HCT116 (cell line): ENCODE measurements around the gene RCE1. TPM values are rescaled to one million over a fixed set of nuclear protein-coding genes. Genes with fewer than 3 reads are reported as not detected.

Source experiments
- ATAC-seq: fragments of 200-7000 bp; cut with Tn5 transposase; 2 replicates; pipeline ENCODE4 v1.9.1; 2020; ENCODE audit warnings: mild to moderate bottlenecking, moderate library complexity
- BruUV-seq: library from RNA; stranded (reverse); fragments of 400-500 nt; replicated peaks from 2 replicates; lab custom pipeline; 2021; lab: Mats Ljungman, UMichigan
- CTCF ChIA-PET: fragments of 300-600 bp; sonication (Branson Sonifier 250); formaldehyde crosslinking; loops from one replicate; lab custom pipeline; 2021; ENCODE audit warnings: antibody characterized with exemption; lab: Charles Lee
- POLR2A ChIA-PET: fragments of 300-600, 350-600 bp; sonication (Branson Sonifier 250); formaldehyde crosslinking; loops from one replicate; lab custom pipeline; 2021; ENCODE audit warnings: antibody characterized with exemption; lab: Charles Lee
- RAD21 ChIA-PET, 2 experiments: fragments of 300-600 bp; sonication (Branson Sonifier 250); formaldehyde crosslinking; loops; one replicate each; lab custom pipeline; 2023; ENCODE audit warnings: low total read pairs in 2 of 2; ENCODE audit not compliant: uncharacterized antibody in 2 of 2, unreplicated experiment in 2 of 2, low non-redundant PET in 1 of 2; lab: Charles Lee
- DNase-seq: peaks from one replicate; pipeline ENCODE4 v3.0.0-alpha.2; 2010; ENCODE audit warnings: low read depth, low spot score
- H2AFZ ChIP-seq: fragments of 200-600 bp; shearing (Covaris generic), sonication (generic); 2 replicates; pipeline ENCODE4 v1.6.1; 2017; ENCODE audit warnings: low read depth, mixed run types, mixed read lengths, antibody characterized with exemption, low read length; ENCODE audit not compliant: poor library complexity, severe bottlenecking
- H3K27ac ChIP-seq: 2 replicates; pipeline ENCODE4 v1.5.1; 2012; ENCODE audit warnings: low read depth, low read length
- H3K27me3 ChIP-seq: fragments of 200-600 bp; sonication (generic); 2 replicates; pipeline ENCODE4 v1.6.1; 2016; ENCODE audit warnings: mixed run types, low read length, mixed read lengths; ENCODE audit not compliant: insufficient read depth
- H3K36me3 ChIP-seq, 2 experiments: fragments of 200-500 bp in 1 of 2; fragments of 200-600 bp in 1 of 2; sonication (Bioruptor generic) in 1 of 2; sonication (generic) in 1 of 2; 2 replicates each; pipeline versions ENCODE4 v1.5.1 to v1.6.1; 2014 to 2016; ENCODE audit warnings: low read length in 2 of 2, inconsistent platforms in 1 of 2, mixed read lengths in 1 of 2, mixed run types in 1 of 2; ENCODE audit not compliant: insufficient read depth in 2 of 2, control insufficient read depth in 1 of 2
- H3K4me1 ChIP-seq, 2 experiments: fragments of 200-600 bp in 1 of 2; sonication (generic) in 1 of 2; 2 replicates each; pipeline versions ENCODE4 v1.5.1 to v1.6.1; 2012 to 2017; ENCODE audit warnings: low read length in 2 of 2, inconsistent platforms in 1 of 2, mild to moderate bottlenecking in 1 of 2, mixed read lengths in 1 of 2, mixed run types in 1 of 2, moderate library complexity in 1 of 2; ENCODE audit not compliant: insufficient read depth in 2 of 2, control insufficient read depth in 1 of 2
- H3K4me2 ChIP-seq: fragments of 200-600 bp; sonication (generic); 2 replicates; pipeline ENCODE4 v1.6.1; 2017; ENCODE audit warnings: mixed run types, low read length, mixed read lengths
- H3K4me3 ChIP-seq, 2 experiments: fragments of 200-600 bp in 1 of 2; sonication (generic) in 1 of 2; replicated peaks in 1 of 2; 2 replicates each; pipeline ENCODE4 v1.5.1; 2011 to 2016; ENCODE audit warnings: low read length in 2 of 2, control low read depth in 1 of 2, low read depth in 1 of 2, mild to moderate bottlenecking in 1 of 2, mixed read lengths in 1 of 2, mixed run types in 1 of 2
- H3K79me2 ChIP-seq: fragments of 200-600 bp; sonication (generic); 2 replicates; pipeline ENCODE4 v1.6.1; 2017; ENCODE audit warnings: mild to moderate bottlenecking, mixed run types, low read length, moderate library complexity, mixed read lengths; ENCODE audit not compliant: insufficient read depth
- H3K9ac ChIP-seq: fragments of 200-600 bp; sonication (generic); 2 replicates; pipeline ENCODE4 v1.6.1; 2016; ENCODE audit warnings: low read length, mixed read lengths
- H3K9me2 ChIP-seq: fragments of 200-600 bp; sonication (generic), shearing (Covaris generic); 2 replicates; pipeline ENCODE4 v1.6.1; 2017; ENCODE audit warnings: mixed run types, mild to moderate bottlenecking, moderate library complexity; ENCODE audit not compliant: insufficient read depth
- H3K9me3 ChIP-seq, 2 experiments: fragments of 200-500 bp in 1 of 2; fragments of 200-600 bp in 1 of 2; sonication (Bioruptor generic) in 1 of 2; sonication (generic) in 1 of 2; 2 replicates each; pipeline ENCODE4 v1.6.1; 2014 to 2017; ENCODE audit warnings: low read length in 2 of 2, mixed read lengths in 2 of 2, inconsistent platforms in 1 of 2, low read depth in 1 of 2, mild to moderate bottlenecking in 1 of 2, mixed run types in 1 of 2, moderate library complexity in 1 of 2; ENCODE audit not compliant: control insufficient read depth in 1 of 2, insufficient read depth in 1 of 2
- H4K20me1 ChIP-seq: fragments of 200-600 bp; sonication (generic), shearing (Covaris generic); 2 replicates; pipeline ENCODE4 v1.6.1; 2017; ENCODE audit warnings: mixed run types, mild to moderate bottlenecking, moderate library complexity; ENCODE audit not compliant: insufficient read depth
- ATF3 ChIP-seq: IDR thresholded peaks from 2 replicates; pipeline ENCODE4 v1.6.1; 2012
- CBX3 ChIP-seq: IDR thresholded peaks from 2 replicates; pipeline ENCODE4 v1.6.1; 2012; ENCODE audit warnings: low read depth
- CTCF ChIP-seq, 3 experiments: fragments of 200-600 bp in 1 of 3; sonication (generic) in 1 of 3; IDR thresholded peaks in 2 of 3; conservative IDR thresholded peaks in 1 of 3; 2 replicates each; pipeline ENCODE4 v1.5.1; 2012 to 2017; ENCODE audit warnings: low read depth in 2 of 3, low read length in 2 of 3, antibody characterized with exemption in 1 of 3, borderline replicate concordance in 1 of 3, control low read depth in 1 of 3, mild to moderate bottlenecking in 1 of 3, mixed read lengths in 1 of 3, mixed run types in 1 of 3, moderate library complexity in 1 of 3; ENCODE audit not compliant: insufficient read depth in 1 of 3
- EGR1 ChIP-seq: IDR thresholded peaks from 2 replicates; pipeline ENCODE4 v1.6.1; 2012; ENCODE audit warnings: low read depth
- EZH2 ChIP-seq: fragments of 200-600 bp; sonication (generic); IDR thresholded peaks from 2 replicates; pipeline ENCODE4 v1.6.1; 2017; ENCODE audit warnings: antibody characterized with exemption, mixed run types
- FOSL1 ChIP-seq: IDR thresholded peaks from 2 replicates; pipeline ENCODE4 v1.6.1; 2012; ENCODE audit warnings: low read depth
- JUND ChIP-seq: IDR thresholded peaks from 2 replicates; pipeline ENCODE4 v1.6.1; 2012
- MAX ChIP-seq: IDR thresholded peaks from 2 replicates; pipeline ENCODE4 v1.6.1; 2012
- POLR2A ChIP-seq: IDR thresholded peaks from 2 replicates; pipeline ENCODE4 v1.7.0; 2011; ENCODE audit warnings: borderline replicate concordance; ENCODE audit not compliant: insufficient read depth, insufficient read length; ENCODE audit errors: extremely low read depth
- RAD21 ChIP-seq: IDR thresholded peaks from 2 replicates; pipeline ENCODE4 v1.6.1; 2012; ENCODE audit warnings: low read depth, mild to moderate bottlenecking
- SIN3A ChIP-seq: IDR thresholded peaks from 2 replicates; pipeline ENCODE4 v1.6.1; 2012; ENCODE audit warnings: low read depth
- SP1 ChIP-seq: IDR thresholded peaks from 2 replicates; pipeline ENCODE4 v1.6.1; 2012; ENCODE audit warnings: low read depth
- YY1 ChIP-seq: IDR thresholded peaks from 2 replicates; pipeline ENCODE4 v1.6.1; 2011; ENCODE audit warnings: low read length, low read depth, moderate library complexity, mild to moderate bottlenecking; ENCODE audit not compliant: insufficient replicate concordance; ENCODE audit errors: extremely low read depth
- ZBTB33 ChIP-seq: IDR thresholded peaks from 2 replicates; pipeline ENCODE4 v1.6.1; 2011; ENCODE audit warnings: mild to moderate bottlenecking, low read length, moderate library complexity; ENCODE audit not compliant: insufficient replicate concordance; ENCODE audit errors: extremely low read depth
- ZNF274 ChIP-seq: fragments of 200-500 bp; sonication (Bioruptor generic); IDR thresholded peaks from 2 replicates; pipeline ENCODE4 v1.6.1; 2014; ENCODE audit warnings: mild to moderate bottlenecking, low read depth, low read length, inconsistent platforms
- intact Hi-C: fragments of 100-400 bp; cut with micrococcal nuclease; formaldehyde crosslinking; loops from 2 replicates; pipeline ENCODE4 v1.10.0; 2022
- total RNA-seq: library from RNA; stranded (reverse); gene quantifications from one replicate; pipeline ENCODE4 v1.2.1, GENCODE V29; 2021; ENCODE audit not compliant: unreplicated experiment

RCE1 gene
- total RNA-seq, 1 experiment from 2014 or later = 35.3 TPM

GRCh38 chr11:66815646-66816045 is 27.6 kb upstream of the RCE1 start:
- Histone ChIP-seq H3K4me2 (0 out of 2 replicates have a peak overlapping the region, but pooled peaks have one; percentile 4), H3K79me2 (no peaks in the 10 kb centered on the region), H3K27me3 (no peaks in the 10 kb centered on the region), H3K9me2 (no peaks in the 10 kb centered on the region), H4K20me1 (no peaks in the 10 kb centered on the region), H3K9ac (no peak overlapping the region), H2AFZ (no peak overlapping the region), H3K36me3 (no peaks in the 10 kb centered on the region), H3K27ac (no peak overlapping the region), H3K4me1 (peaks cover 0 to 7% of the 10 kb centered on the region in 2 experiments; a peak in 2 of 4 replicates), H3K4me3 (no peak overlapping the region), H3K9me3 (no peaks in the 10 kb centered on the region)
- ChIA-PET POLR2A (interaction anchor here (0.6 kb wide), 1 partner anchor 40 kb away, joined by 3 read pairs; no protein-coding TSS in a partner anchor), RAD21 (no interaction called here), CTCF (no interaction called here)
- no peak for TF ChIP-seq JUND
- no peak for TF ChIP-seq RAD21
- no peak for TF ChIP-seq ZNF274
- no peak for TF ChIP-seq ATF3
- ATAC-seq (no peak), DNase-seq (no peak)
- intact Hi-C loops = no loop called here
- BruUV-seq = no TSS peak

GRCh38 chr11:66818231-66818955 is 24.8 kb upstream of the RCE1 start:
- no peak; the same call in 1 of the 2 replicates for ATAC-seq
- no peak overlapping the region for H3K4me3 ChIP-seq
- no peak for DNase-seq
- no peak overlapping the region for H3K4me2 ChIP-seq
- intact Hi-C loops = no loop called here
- no peaks in the 10 kb centered on the region for H3K9me3 ChIP-seq
- no peaks in the 10 kb centered on the region for H3K9me2 ChIP-seq
- CTCF ChIA-PET = interaction anchor here (1.0 kb wide), 1 partner anchor 16 kb away, joined by 3 read pairs; no protein-coding TSS in a partner anchor
- no peaks in the 10 kb centered on the region for H3K36me3 ChIP-seq
- H3K4me1 ChIP-seq = peaks cover 0 to 7% of the 10 kb centered on the region in 2 experiments; a peak in 2 of 4 replicates
- no TSS peak for BruUV-seq
- H3K9ac ChIP-seq = no peak overlapping the region
- H3K27ac ChIP-seq = no peak overlapping the region
- POLR2A ChIA-PET = no interaction called here
- no peaks in the 10 kb centered on the region for H3K79me2 ChIP-seq
- H4K20me1 ChIP-seq = no peaks in the 10 kb centered on the region
- H3K27me3 ChIP-seq = no peaks in the 10 kb centered on the region
- RAD21 ChIA-PET = interaction anchor here in 1 of 2 experiments (0.5 kb wide), 1 partner anchor 71 kb away, joined by 3 read pairs; no protein-coding TSS in a partner anchor
- H2AFZ ChIP-seq = no peak overlapping the region
- TF ChIP-seq SP1 (no peak), SIN3A (no peak), EGR1 (no peak), CTCF (IDR thresholded peaks at IDR 0.05 in 2 of 3, conservative IDR thresholded peaks at IDR 0.05 in 1 of 3; ENCODE audit: borderline replicate concordance in 1 of 3, insufficient read depth in 1 of 3, low read depth in 2 of 3, low read length in 2 of 3) (no peak), EZH2 (no peak), POLR2A (no peak), MAX (no peak), ZBTB33 (no peak), RAD21 (no peak), YY1 (no peak), FOSL1 (no peak), ATF3 (no peak), CBX3 (no peak)
